Liver (tissue), 9 donors: ENCODE results near the gene LDLRAD3. TPM values are rescaled to one million over a fixed set of nuclear protein-coding genes. Genes with fewer than 3 reads are reported as not detected.

Source experiments
- DNase-seq: peaks from one replicate; pipeline ENCODE4 v3.0.0-alpha.2; 2017; ENCODE audit warnings: low spot score
- H3K27ac ChIP-seq, 2 donors: one replicate each; pipeline ENCODE4 v1.7.0; 2013; ENCODE audit warnings: inconsistent platforms in 2 of 2, low read length in 2 of 2, control low read depth in 1 of 2, low read depth in 1 of 2, mild to moderate bottlenecking in 1 of 2
- H3K27me3 ChIP-seq, 4 donors: one replicate each; pipeline versions ENCODE4 v1.6.1 to v1.7.0; 2013; ENCODE audit warnings: low read length in 3 of 4, inconsistent platforms in 1 of 4, mild to moderate bottlenecking in 1 of 4, moderate library complexity in 1 of 4; ENCODE audit not compliant: control insufficient read depth in 4 of 4, insufficient read depth in 4 of 4
- H3K36me3 ChIP-seq, 4 donors: one replicate each; pipeline versions ENCODE4 v1.6.1 to v1.7.0; 2013; ENCODE audit warnings: low read length in 3 of 4, mild to moderate bottlenecking in 3 of 4, low read depth in 1 of 4, moderate library complexity in 1 of 4; ENCODE audit not compliant: control insufficient read depth in 4 of 4, insufficient read depth in 3 of 4
- H3K4me1 ChIP-seq, 4 donors: one replicate each; pipeline versions ENCODE4 v1.6.1 to v1.7.0; 2013; ENCODE audit warnings: low read length in 3 of 4, mild to moderate bottlenecking in 3 of 4, moderate library complexity in 1 of 4; ENCODE audit not compliant: control insufficient read depth in 4 of 4, insufficient read depth in 4 of 4
- H3K4me3 ChIP-seq, 3 donors: one replicate each; pipeline versions ENCODE4 v1.6.1 to v1.7.0; 2013; ENCODE audit warnings: low read length in 3 of 3, control low read depth in 1 of 3, low read depth in 1 of 3, mild to moderate bottlenecking in 1 of 3
- H3K9ac ChIP-seq, 2 donors: one replicate each; pipeline ENCODE4 v1.7.0; 2013; ENCODE audit warnings: low read length in 2 of 2, mild to moderate bottlenecking in 2 of 2, moderate library complexity in 2 of 2, control low read depth in 1 of 2, low read depth in 1 of 2
- H3K9me3 ChIP-seq, 4 donors: one replicate each; pipeline versions ENCODE4 v1.6.1 to v1.7.0; 2013; ENCODE audit warnings: low read length in 3 of 4; ENCODE audit not compliant: control insufficient read depth in 4 of 4
- EGR1 ChIP-seq, 2 donors: IDR thresholded peaks; 2 replicates each; pipeline ENCODE4 v1.6.1; 2016 to 2018; ENCODE audit warnings: antibody characterized with exemption in 2 of 2, low read depth in 2 of 2
- FOXA1 ChIP-seq: IDR thresholded peaks from 2 replicates; pipeline ENCODE4 v1.6.1; 2016; ENCODE audit warnings: antibody characterized with exemption
- FOXA2 ChIP-seq: IDR thresholded peaks from 2 replicates; pipeline ENCODE4 v1.6.1; 2016; ENCODE audit warnings: antibody characterized with exemption
- GABPA ChIP-seq, 2 donors: IDR thresholded peaks in 1 of 2; conservative IDR thresholded peaks in 1 of 2; 2 replicates each; pipeline ENCODE4 v1.6.1; 2016; ENCODE audit warnings: antibody characterized with exemption in 2 of 2, mild to moderate bottlenecking in 1 of 2, moderate library complexity in 1 of 2
- HNF4A ChIP-seq, 2 donors: conservative IDR thresholded peaks; 2 replicates each; pipeline ENCODE4 v1.6.1; 2016; ENCODE audit warnings: antibody characterized with exemption in 2 of 2, mild to moderate bottlenecking in 2 of 2
- HNF4G ChIP-seq: IDR thresholded peaks from 2 replicates; pipeline ENCODE4 v1.6.1; 2016; ENCODE audit warnings: antibody characterized with exemption
- JUND ChIP-seq, 2 donors: IDR thresholded peaks; 2 replicates each; pipeline ENCODE4 v1.6.1; 2016; ENCODE audit warnings: antibody characterized with exemption in 2 of 2
- NR2F2 ChIP-seq: IDR thresholded peaks from 2 replicates; pipeline ENCODE4 v1.6.1; 2016; ENCODE audit warnings: antibody characterized with exemption
- RAD21 ChIP-seq, 2 donors: IDR thresholded peaks; 2 replicates each; pipeline ENCODE4 v1.6.1; 2016; ENCODE audit warnings: antibody characterized with exemption in 2 of 2, mild to moderate bottlenecking in 2 of 2
- REST ChIP-seq: IDR thresholded peaks from 2 replicates; pipeline ENCODE4 v1.6.1; 2016; ENCODE audit warnings: antibody characterized with exemption, mild to moderate bottlenecking
- RXRA ChIP-seq, 2 donors: IDR thresholded peaks; 2 replicates each; pipeline ENCODE4 v1.6.1; 2017 to 2018; ENCODE audit warnings: antibody characterized with exemption in 2 of 2, mild to moderate bottlenecking in 1 of 2
- SP1 ChIP-seq: IDR thresholded peaks from 2 replicates; pipeline ENCODE4 v1.6.1; 2018; ENCODE audit warnings: antibody characterized with exemption, mild to moderate bottlenecking
- TAF1 ChIP-seq: conservative IDR thresholded peaks from 2 replicates; pipeline ENCODE4 v1.6.1; 2016; ENCODE audit warnings: antibody characterized with exemption, mild to moderate bottlenecking
- YY1 ChIP-seq: IDR thresholded peaks from 2 replicates; pipeline ENCODE4 v1.6.1; 2016; ENCODE audit warnings: antibody characterized with exemption, mild to moderate bottlenecking
- WGBS: extraction: QIAGEN DNeasy Blood & Tissue Kit; methylation state at CpG from one replicate; pipeline ENCODE4 v1.1.7; 2013; 5-methylcytosine and 5-hydroxymethylcytosine counted together
- polyA plus RNA-seq, 2 donors: library from polyadenylated mRNA; stranded (reverse) in 1 of 2; unstranded in 1 of 2; fragments of 200-250 nt in 1 of 2; fragments of >200 nt in 1 of 2; fragmentation: Nextera tagmentation in 1 of 2; extraction: Ambion mirVana in 1 of 2; gene quantifications; one replicate each; pipeline versions ENCODE4 v1.2.1 to v1.2.3, GENCODE V29; 2013 to 2015
- total RNA-seq, 2 donors: library from RNA; depleted of rRNA; stranded (reverse); fragments of >200 nt; gene quantifications; one replicate each; pipeline ENCODE4 v1.2.3, GENCODE V29; 2014
- TF ChIP-seq, protein P1 (sequence below): IDR thresholded peaks from 2 replicates; pipeline ENCODE4 v1.6.1; 2016; ENCODE audit warnings: antibody characterized with exemption
- TF ChIP-seq, protein P2 (sequence below): IDR thresholded peaks from 2 replicates; pipeline ENCODE4 v1.6.1; 2016; ENCODE audit warnings: antibody characterized with exemption
- TF ChIP-seq, protein P3 (sequence below): IDR thresholded peaks from 2 replicates; pipeline ENCODE4 v1.6.1; 2016; ENCODE audit warnings: antibody characterized with exemption
- TF ChIP-seq, protein P4 (sequence below): fragments of 150-350 bp; IDR thresholded peaks from 2 replicates; pipeline ENCODE4 v1.5.1; 2017; ENCODE audit warnings: improper control_type of control experiment, low read depth, low read length; ENCODE audit not compliant: missing input control
- donor health status: healthy.
- donor health status: healthy.
- donor health status: healthy.
- donor health status: healthy.
- donor health status: healthy.

Gene LDLRAD3
- total and polyA plus RNA-seq, 4 donors, result 0.75 to 1.3 (median 0.93) TPM

DNA sequence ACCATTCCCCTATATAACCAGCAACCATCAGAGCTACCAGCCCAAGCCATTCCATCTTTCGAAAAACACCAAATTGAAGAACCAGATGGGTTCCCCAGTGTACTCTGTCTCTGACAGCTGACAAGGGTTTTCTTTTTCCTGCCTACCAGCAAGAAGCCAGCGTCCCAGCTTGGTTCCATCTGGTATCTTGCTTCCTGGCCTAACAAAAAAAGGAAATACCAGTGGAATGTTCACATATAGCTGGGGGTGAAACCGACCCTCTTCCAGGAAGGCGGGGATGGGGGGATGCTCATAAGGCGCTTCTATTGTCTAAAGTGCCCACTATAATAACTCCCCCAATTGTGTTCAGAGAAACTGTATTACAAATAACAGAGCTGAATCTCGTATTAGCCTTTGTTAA lies 172.3 kb downstream of the LDLRAD3 start:
- no peak overlapping the region for H3K9ac ChIP-seq
- TF ChIP-seq RXRA (IDR thresholded peaks at IDR 0.05) (no peak), EGR1 (IDR thresholded peaks at IDR 0.05; ENCODE audit: low read depth in 2 of 2) (no peak), SP1 (no peak), YY1 (no peak), HNF4A (conservative IDR thresholded peaks at IDR 0.05) (no peak), FOXA2 (no peak), RAD21 (IDR thresholded peaks at IDR 0.05) (no peak), HNF4G (no peak), REST (no peak), TAF1 (no peak), FOXA1 (no peak), JUND (IDR thresholded peaks at IDR 0.05) (no peak), NR2F2 (no peak)
- TF ChIP-seq, protein P1, sequence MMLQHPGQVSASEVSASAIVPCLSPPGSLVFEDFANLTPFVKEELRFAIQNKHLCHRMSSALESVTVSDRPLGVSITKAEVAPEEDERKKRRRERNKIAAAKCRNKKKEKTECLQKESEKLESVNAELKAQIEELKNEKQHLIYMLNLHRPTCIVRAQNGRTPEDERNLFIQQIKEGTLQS, result no peak
- TF ChIP-seq, protein P2, sequence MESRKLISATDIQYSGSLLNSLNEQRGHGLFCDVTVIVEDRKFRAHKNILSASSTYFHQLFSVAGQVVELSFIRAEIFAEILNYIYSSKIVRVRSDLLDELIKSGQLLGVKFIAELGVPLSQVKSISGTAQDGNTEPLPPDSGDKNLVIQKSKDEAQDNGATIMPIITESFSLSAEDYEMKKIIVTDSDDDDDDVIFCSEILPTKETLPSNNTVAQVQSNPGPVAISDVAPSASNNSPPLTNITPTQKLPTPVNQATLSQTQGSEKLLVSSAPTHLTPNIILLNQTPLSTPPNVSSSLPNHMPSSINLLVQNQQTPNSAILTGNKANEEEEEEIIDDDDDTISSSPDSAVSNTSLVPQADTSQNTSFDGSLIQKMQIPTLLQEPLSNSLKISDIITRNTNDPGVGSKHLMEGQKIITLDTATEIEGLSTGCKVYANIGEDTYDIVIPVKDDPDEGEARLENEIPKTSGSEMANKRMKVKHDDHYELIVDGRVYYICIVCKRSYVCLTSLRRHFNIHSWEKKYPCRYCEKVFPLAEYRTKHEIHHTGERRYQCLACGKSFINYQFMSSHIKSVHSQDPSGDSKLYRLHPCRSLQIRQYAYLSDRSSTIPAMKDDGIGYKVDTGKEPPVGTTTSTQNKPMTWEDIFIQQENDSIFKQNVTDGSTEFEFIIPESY, result no peak
- TF ChIP-seq, protein P3, sequence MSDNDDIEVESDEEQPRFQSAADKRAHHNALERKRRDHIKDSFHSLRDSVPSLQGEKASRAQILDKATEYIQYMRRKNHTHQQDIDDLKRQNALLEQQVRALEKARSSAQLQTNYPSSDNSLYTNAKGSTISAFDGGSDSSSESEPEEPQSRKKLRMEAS, result no peak
- TF ChIP-seq, protein P4, sequence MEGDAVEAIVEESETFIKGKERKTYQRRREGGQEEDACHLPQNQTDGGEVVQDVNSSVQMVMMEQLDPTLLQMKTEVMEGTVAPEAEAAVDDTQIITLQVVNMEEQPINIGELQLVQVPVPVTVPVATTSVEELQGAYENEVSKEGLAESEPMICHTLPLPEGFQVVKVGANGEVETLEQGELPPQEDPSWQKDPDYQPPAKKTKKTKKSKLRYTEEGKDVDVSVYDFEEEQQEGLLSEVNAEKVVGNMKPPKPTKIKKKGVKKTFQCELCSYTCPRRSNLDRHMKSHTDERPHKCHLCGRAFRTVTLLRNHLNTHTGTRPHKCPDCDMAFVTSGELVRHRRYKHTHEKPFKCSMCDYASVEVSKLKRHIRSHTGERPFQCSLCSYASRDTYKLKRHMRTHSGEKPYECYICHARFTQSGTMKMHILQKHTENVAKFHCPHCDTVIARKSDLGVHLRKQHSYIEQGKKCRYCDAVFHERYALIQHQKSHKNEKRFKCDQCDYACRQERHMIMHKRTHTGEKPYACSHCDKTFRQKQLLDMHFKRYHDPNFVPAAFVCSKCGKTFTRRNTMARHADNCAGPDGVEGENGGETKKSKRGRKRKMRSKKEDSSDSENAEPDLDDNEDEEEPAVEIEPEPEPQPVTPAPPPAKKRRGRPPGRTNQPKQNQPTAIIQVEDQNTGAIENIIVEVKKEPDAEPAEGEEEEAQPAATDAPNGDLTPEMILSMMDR, result no peak

GRCh38 chr11:36118084-36118483 lies 174.2 kb downstream of the LDLRAD3 start:
- H3K36me3 ChIP-seq, result no peaks in the 10 kb centered on the region
- TF ChIP-seq RAD21 (IDR thresholded peaks at IDR 0.05), result no peak
- no peak for TF ChIP-seq TAF1
- no peak for TF ChIP-seq GABPA (IDR thresholded peaks at IDR 0.05 in 1 of 2, conservative IDR thresholded peaks at IDR 0.05 in 1 of 2)
- TF ChIP-seq SP1, result no peak
- TF ChIP-seq RXRA (IDR thresholded peaks at IDR 0.05), result no peak
- TF ChIP-seq, protein P3, result no peak
- TF ChIP-seq, protein P2, result no peak
- TF ChIP-seq HNF4A (conservative IDR thresholded peaks at IDR 0.05), result no peak
- TF ChIP-seq, protein P4, result no peak
- TF ChIP-seq JUND (IDR thresholded peaks at IDR 0.05), result no peak

More for the DNA sequence above, 172.3 kb downstream of the LDLRAD3 start:
- Histone ChIP-seq H3K27me3 (no peaks in the 10 kb centered on the region), H3K4me3 (no peak overlapping the region), H3K36me3 (no peaks in the 10 kb centered on the region), H3K27ac (no peak overlapping the region), H3K9me3 (peaks cover 0 to 4% (median 0%) of the 10 kb centered on the region in 4 donors), H3K4me1 (no peaks in the 10 kb centered on the region)
- 81% methylated on average over 6 of the region's 6 CpGs for WGBS
- DNase-seq, result no peak

More at GRCh38 chr11:36118084-36118483, 174.2 kb downstream of the LDLRAD3 start:
- Histone ChIP-seq H3K4me3 (no peak overlapping the region), H3K9me3 (peaks cover 0 to 4% (median 0%) of the 10 kb centered on the region in 4 donors), H3K27me3 (no peaks in the 10 kb centered on the region), H3K4me1 (no peaks in the 10 kb centered on the region), H3K9ac (no peak overlapping the region), H3K27ac (no peak overlapping the region)
- 67% methylated on average over 2 of the region's 2 CpGs for WGBS
- no peak for DNase-seq
